MM.1S (cell line): Measurements from ENCODE around the gene ZNF212.

Experiments used
- DNase-seq: peaks from one replicate; pipeline ENCODE4 v3.0.0-alpha.2; 2015
- H2AFZ ChIP-seq: fragments of 300-600 bp; sonication (generic); 2 replicates; pipeline ENCODE4 v1.6.0; 2016; ENCODE audit warnings: antibody characterized with exemption, low read length
- H3F3A ChIP-seq: fragments of 300-600 bp; sonication (generic); 2 replicates; pipeline ENCODE4 v1.6.1; 2016; ENCODE audit warnings: mild to moderate bottlenecking, antibody characterized with exemption, low read length, moderate library complexity, mixed read lengths; ENCODE audit not compliant: insufficient read depth
- H3K27ac ChIP-seq: fragments of 300-600 bp; sonication (generic); 2 replicates; pipeline ENCODE4 v1.5.1; 2016; ENCODE audit warnings: mild to moderate bottlenecking, low read length
- H3K27me3 ChIP-seq: fragments of 300-600 bp; sonication (generic); replicated peaks from 2 replicates; pipeline ENCODE4 v1.6.0; 2016; ENCODE audit warnings: low read length; ENCODE audit not compliant: insufficient read depth
- H3K36me3 ChIP-seq: fragments of 300-600 bp; sonication (generic); replicated peaks from 2 replicates; pipeline ENCODE4 v1.6.1; 2016; ENCODE audit warnings: mild to moderate bottlenecking, low read length, mixed read lengths; ENCODE audit not compliant: insufficient read depth
- H3K4me1 ChIP-seq: fragments of 300-600 bp; sonication (generic); 2 replicates; pipeline ENCODE4 v1.6.1; 2016; ENCODE audit warnings: low read length, mixed read lengths
- H3K4me2 ChIP-seq: fragments of 300-600 bp; sonication (generic); 2 replicates; pipeline ENCODE4 v1.6.0; 2016; ENCODE audit warnings: low read depth, low read length
- H3K4me3 ChIP-seq: fragments of 300-600 bp; sonication (generic); 2 replicates; pipeline ENCODE4 v1.5.1; 2016; ENCODE audit warnings: low read length, mixed read lengths
- H3K79me2 ChIP-seq: fragments of 300-600 bp; sonication (generic); 2 replicates; pipeline ENCODE4 v1.6.1; 2016; ENCODE audit warnings: mixed run types, low read length, mixed read lengths
- H3K9ac ChIP-seq: fragments of 300-600 bp; sonication (generic); 2 replicates; pipeline ENCODE4 v1.6.1; 2016; ENCODE audit warnings: low read length, mixed read lengths
- H3K9me2 ChIP-seq: fragments of 300-600 bp; sonication (generic); replicated peaks from 2 replicates; pipeline ENCODE4 v1.6.1; 2016; ENCODE audit warnings: mild to moderate bottlenecking, low read length, mixed read lengths; ENCODE audit not compliant: insufficient read depth
- H3K9me3 ChIP-seq: fragments of 300-600 bp; sonication (generic); replicated peaks from 2 replicates; pipeline ENCODE4 v1.6.1; 2016; ENCODE audit warnings: mild to moderate bottlenecking, low read length, mixed read lengths; ENCODE audit not compliant: insufficient read depth
- H4K20me1 ChIP-seq: fragments of 300-600 bp; sonication (generic); 2 replicates; pipeline ENCODE4 v1.6.1; 2016; ENCODE audit warnings: mild to moderate bottlenecking, low read length, moderate library complexity, mixed read lengths; ENCODE audit not compliant: insufficient read depth
- EZH2 ChIP-seq: fragments of 300-600 bp; sonication (generic); optimal IDR thresholded peaks from 2 replicates; pipeline ENCODE3; 2017; ENCODE audit warnings: low read depth, mild to moderate bottlenecking, antibody characterized with exemption, low read length, mixed read lengths
- EZH2phosphoT487 ChIP-seq: fragments of 300-600 bp; sonication (generic); IDR thresholded peaks from 2 replicates; pipeline ENCODE4 v1.6.1; 2018; ENCODE audit warnings: antibody characterized with exemption, low read length
- TF ChIP-seq, protein P1 (sequence below): fragments of 300-600 bp; sonication (generic); IDR thresholded peaks from 2 replicates; pipeline ENCODE4 v1.5.1; 2016; ENCODE audit warnings: antibody characterized with exemption, low read length, mixed read lengths

Gene ZNF212

GRCh38 chr7:149279111-149279743, 39.8 kb downstream of the ZNF212 start:
- Histone ChIP-seq H2AFZ (no peak overlapping the region), H3K9me2 (no peaks in the 10 kb centered on the region), H3K36me3 (no peaks in the 10 kb centered on the region)

DNA sequence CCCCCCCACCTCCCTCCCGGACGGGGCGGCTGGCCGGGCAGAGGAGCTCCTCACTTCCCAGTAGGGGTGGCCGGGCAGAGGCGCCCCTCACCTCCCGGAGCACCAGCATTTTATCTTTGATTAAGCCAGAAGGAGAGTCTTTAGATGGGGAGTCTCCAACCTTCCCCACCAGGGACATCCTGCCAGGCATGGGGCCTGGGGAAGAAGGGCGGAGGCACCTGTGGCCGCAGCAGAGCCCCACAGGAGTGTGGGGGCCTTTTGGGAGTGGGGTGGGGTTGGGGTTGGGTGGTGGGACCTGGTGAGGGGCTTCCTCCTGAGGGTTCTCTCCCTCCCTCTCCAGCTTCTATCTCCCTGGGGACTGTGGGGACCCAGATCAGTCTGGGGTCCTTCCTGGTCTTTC, 40.7 kb downstream of the ZNF212 start:
- no peaks in the 10 kb centered on the region for H3K36me3 ChIP-seq

More at GRCh38 chr7:149279111-149279743, 39.8 kb downstream of the ZNF212 start:
- no peak overlapping the region for H3K4me2 ChIP-seq
- no peaks in the 10 kb centered on the region for H3K79me2 ChIP-seq
- no peak overlapping the region for H3K27ac ChIP-seq
- no peaks in the 10 kb centered on the region for H4K20me1 ChIP-seq
- TF ChIP-seq, protein P1, sequence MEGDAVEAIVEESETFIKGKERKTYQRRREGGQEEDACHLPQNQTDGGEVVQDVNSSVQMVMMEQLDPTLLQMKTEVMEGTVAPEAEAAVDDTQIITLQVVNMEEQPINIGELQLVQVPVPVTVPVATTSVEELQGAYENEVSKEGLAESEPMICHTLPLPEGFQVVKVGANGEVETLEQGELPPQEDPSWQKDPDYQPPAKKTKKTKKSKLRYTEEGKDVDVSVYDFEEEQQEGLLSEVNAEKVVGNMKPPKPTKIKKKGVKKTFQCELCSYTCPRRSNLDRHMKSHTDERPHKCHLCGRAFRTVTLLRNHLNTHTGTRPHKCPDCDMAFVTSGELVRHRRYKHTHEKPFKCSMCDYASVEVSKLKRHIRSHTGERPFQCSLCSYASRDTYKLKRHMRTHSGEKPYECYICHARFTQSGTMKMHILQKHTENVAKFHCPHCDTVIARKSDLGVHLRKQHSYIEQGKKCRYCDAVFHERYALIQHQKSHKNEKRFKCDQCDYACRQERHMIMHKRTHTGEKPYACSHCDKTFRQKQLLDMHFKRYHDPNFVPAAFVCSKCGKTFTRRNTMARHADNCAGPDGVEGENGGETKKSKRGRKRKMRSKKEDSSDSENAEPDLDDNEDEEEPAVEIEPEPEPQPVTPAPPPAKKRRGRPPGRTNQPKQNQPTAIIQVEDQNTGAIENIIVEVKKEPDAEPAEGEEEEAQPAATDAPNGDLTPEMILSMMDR, result no peak
- peaks cover 10% of the 10 kb centered on the region for H3F3A ChIP-seq
- no peaks in the 10 kb centered on the region for H3K27me3 ChIP-seq
- no peak for DNase-seq
- H3K4me3 ChIP-seq, result no peak overlapping the region
- H3K9ac ChIP-seq, result no peak overlapping the region
- peaks cover 12% of the 10 kb centered on the region for H3K4me1 ChIP-seq
- H3K9me3 ChIP-seq, result no peaks in the 10 kb centered on the region

DNA sequence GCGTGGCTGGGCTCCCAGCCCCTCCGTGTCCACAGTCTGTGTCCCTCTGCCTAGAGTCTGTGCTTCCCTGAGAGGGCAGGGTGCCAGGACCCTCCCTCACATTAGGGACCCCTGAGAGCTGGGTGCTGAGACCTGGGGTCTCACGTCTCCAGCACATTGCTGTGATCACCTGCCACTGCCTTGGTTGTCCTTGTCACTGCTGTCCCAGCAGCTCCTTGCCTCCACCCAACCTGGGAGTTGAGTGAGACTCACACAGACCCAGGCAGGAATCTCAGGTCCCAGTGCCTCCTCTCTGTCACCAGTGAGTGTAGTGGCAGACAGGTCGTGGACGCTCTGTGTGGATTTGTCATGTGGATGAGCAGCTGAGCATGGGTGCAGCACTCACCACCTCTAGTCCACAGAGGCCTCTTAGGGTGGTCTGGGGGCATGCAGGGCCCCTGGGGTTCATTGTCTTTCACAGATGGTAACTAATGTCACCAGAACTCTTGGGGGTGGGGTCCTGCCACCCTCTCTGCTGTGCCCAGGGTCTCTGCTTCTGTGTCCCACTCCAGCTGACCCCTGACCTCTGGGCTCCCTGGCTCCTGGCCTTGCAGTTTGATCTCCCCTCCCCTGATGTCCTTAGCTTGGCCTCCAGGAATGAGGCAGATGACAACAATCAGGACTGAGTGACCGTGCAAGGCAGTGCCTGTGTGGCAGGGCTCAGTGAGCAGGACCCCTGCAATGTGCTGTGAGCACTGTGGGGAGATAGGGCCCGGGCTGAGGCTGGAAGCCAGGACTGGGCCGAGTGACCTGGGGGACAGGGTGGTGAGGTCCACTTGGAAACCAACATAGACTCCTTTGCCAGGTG, 41.4 kb downstream of the ZNF212 start:
- Histone ChIP-seq H3K9me3 (no peaks in the 10 kb centered on the region), H3K9ac (no peak overlapping the region), H3K9me2 (no peaks in the 10 kb centered on the region), H4K20me1 (no peaks in the 10 kb centered on the region), H3K27ac (no peak overlapping the region), H3K4me1 (peaks cover 23% of the 10 kb centered on the region), H3K4me3 (no peak overlapping the region), H3K27me3 (no peaks in the 10 kb centered on the region), H3K36me3 (no peaks in the 10 kb centered on the region), H3K79me2 (0 out of 2 replicates have a peak, but pooled peaks cover 5% of the 10 kb centered on the region), H3K4me2 (no peak overlapping the region), H2AFZ (no peak overlapping the region), H3F3A (peaks cover 17% of the 10 kb centered on the region)
- DNase-seq, result no peak
- TF ChIP-seq, protein P1, result no peak
- TF ChIP-seq EZH2, result no peak
- TF ChIP-seq EZH2phosphoT487, result no peak

More for the DNA sequence above, 40.7 kb downstream of the ZNF212 start:
- no peaks in the 10 kb centered on the region for H3K9me3 ChIP-seq
- no peaks in the 10 kb centered on the region for H3K79me2 ChIP-seq
- no peak overlapping the region for H2AFZ ChIP-seq
- H3K9me2 ChIP-seq, result no peaks in the 10 kb centered on the region
- peaks cover 16% of the 10 kb centered on the region for H3K4me1 ChIP-seq
- peaks cover 17% of the 10 kb centered on the region for H3F3A ChIP-seq
- H4K20me1 ChIP-seq, result no peaks in the 10 kb centered on the region
- TF ChIP-seq, protein P1, result no peak
- no peak for TF ChIP-seq EZH2phosphoT487
- TF ChIP-seq EZH2, result no peak
- no peak overlapping the region for H3K9ac ChIP-seq
- no peak overlapping the region for H3K27ac ChIP-seq
- no peak for DNase-seq
- no peak overlapping the region for H3K4me3 ChIP-seq
- no peaks in the 10 kb centered on the region for H3K27me3 ChIP-seq
- no peak overlapping the region for H3K4me2 ChIP-seq
